KBM-7 (cell line): ENCODE results near the gene GPR135.
A peak's percentile ranks its signal among the peaks of the same experiment; 100 is the strongest.

Source experiments
- DNase-seq: peaks from one replicate; pipeline ENCODE4 v3.0.0-alpha.2; 2015
- in situ Hi-C: fragments of 300-500 bp; cut with MboI; formaldehyde crosslinking; loops from 2 replicates; pipeline ENCODE4 v1.14.3; 2020; ENCODE audit warnings: low sequenced_read_pairs, low pct_unique_long_range_greater_than_20kb, mixed read lengths

The GPR135 gene

GRCh38 chr14:59465316-59466135, at the start of gene GPR135:
Gene GPR135, minus strand, starts transcription at chr14:59465380. Its CDS starts 154 bp downstream, at chr14:59465226.
- in situ Hi-C loops: no loop called here

GRCh38 chr14:59511916-59512575, 46.9 kb upstream of the GPR135 start:
- peak; percentile 32 for DNase-seq

More at GRCh38 chr14:59465316-59466135, at the start of gene GPR135:
- no peak for DNase-seq

GRCh38 chr14:59510966-59511365, 45.8 kb upstream of the GPR135 start:
- in situ Hi-C loops: no loop called here
- DNase-seq: no peak

More at GRCh38 chr14:59511916-59512575, 46.9 kb upstream of the GPR135 start:
- in situ Hi-C loops: no loop called here

- no peak for DNase-seq
- in situ Hi-C loops: no loop called here
These were observed 44.8 kb upstream of the GPR135 start for GRCh38 chr14:59510001-59510400.

- in situ Hi-C loops: no loop called here
- DNase-seq: no peak
These were observed 43.9 kb upstream of the GPR135 start for GRCh38 chr14:59509101-59509500.

GRCh38 chr14:59507752-59508103, 42.5 kb upstream of the GPR135 start:
- in situ Hi-C loops: no loop called here
- DNase-seq: no peak

- peak; percentile 73 for DNase-seq
- in situ Hi-C loops: no loop called here
These were observed 42.0 kb upstream of the GPR135 start for GRCh38 chr14:59507063-59507751.

- in situ Hi-C loops: no loop called here
- DNase-seq: no peak
These were observed 38.1 kb upstream of the GPR135 start for GRCh38 chr14:59503256-59503655.

GRCh38 chr14:59500732-59501131, 35.6 kb upstream of the GPR135 start:
- in situ Hi-C loops: no loop called here
- DNase-seq: no peak

- DNase-seq: no peak
- in situ Hi-C loops: no loop called here
These were observed 27.2 kb upstream of the GPR135 start for GRCh38 chr14:59492384-59492783.

- DNase-seq: no peak
- in situ Hi-C loops: no loop called here
These were observed 25.6 kb upstream of the GPR135 start for GRCh38 chr14:59490756-59491155.

GRCh38 chr14:59484639-59485175, 19.5 kb upstream of the GPR135 start:
- DNase-seq: no peak
- in situ Hi-C loops: no loop called here

GRCh38 chr14:59483819-59484638, 18.8 kb upstream of the GPR135 start, which contains the start of the genes JKAMP and L3HYPDH:
Gene JKAMP, plus strand, starts transcription at chr14:59484517. Its CDS starts 73 bp downstream, at chr14:59484590.
Gene L3HYPDH, minus strand, starts transcription at chr14:59484408. Its CDS starts 92 bp downstream, at chr14:59484316.
- in situ Hi-C loops: no loop called here

GRCh38 chr14:59483363-59483762, 18.2 kb upstream of the GPR135 start:
- DNase-seq: no peak
- in situ Hi-C loops: no loop called here

More at GRCh38 chr14:59483819-59484638, 18.8 kb upstream of the GPR135 start, which contains the start of the genes JKAMP and L3HYPDH:
- peak; percentile 94 for DNase-seq

- DNase-seq: no peak
- in situ Hi-C loops: no loop called here
These were observed 17.6 kb upstream of the GPR135 start for GRCh38 chr14:59482541-59483331.

- DNase-seq: no peak
- in situ Hi-C loops: no loop called here
These were observed 16.8 kb upstream of the GPR135 start for GRCh38 chr14:59481871-59482540.

GRCh38 chr14:59481407-59481806, 16.2 kb upstream of the GPR135 start:
- in situ Hi-C loops: no loop called here
- DNase-seq: no peak
